ENCODE data around the gene SPACDR.

- TF ChIP-seq KLF6 (CRISPR knock-in tag; IDR thresholded peaks at IDR 0.05; ENCODE audit: borderline replicate concordance) = no peak
- no peak for TF ChIP-seq CTCF (IDR thresholded peaks at IDR 0.05 in 2 of 3, conservative IDR thresholded peaks at IDR 0.05 in 1 of 3; ENCODE audit: insufficient read depth in 2 of 3, low read depth in 1 of 3, low read length in 3 of 3)
Measured at GRCh38 chr7:100430493-100431285, 33.4 kb downstream of the SPACDR start.

All from K562 (cell line).